ENCODE results near the gene DHRS7C.

DNA sequence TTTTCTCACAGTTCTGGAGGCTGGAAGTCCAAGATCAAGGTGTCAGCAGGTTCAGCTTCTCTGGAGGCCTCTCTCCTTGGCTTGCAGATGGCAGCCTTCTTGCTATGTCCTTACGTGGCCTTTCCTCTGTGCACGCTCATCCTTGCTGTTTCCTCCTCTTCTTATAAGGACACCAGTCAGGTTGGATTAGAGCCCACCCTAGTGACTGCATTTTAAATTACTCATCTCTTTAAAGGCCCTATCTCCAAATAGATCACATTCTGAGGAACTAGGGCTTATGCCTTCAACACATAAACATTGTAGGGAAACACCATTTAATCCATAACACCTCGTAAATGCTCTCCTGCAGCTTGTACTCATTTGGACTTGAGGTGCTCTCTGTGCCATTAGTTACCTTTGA lies 36.3 kb downstream of the DHRS7C start:
- TF ChIP-seq POLR2A (IDR thresholded peaks at IDR 0.05) = no peak
- TF ChIP-seq, protein P1, sequence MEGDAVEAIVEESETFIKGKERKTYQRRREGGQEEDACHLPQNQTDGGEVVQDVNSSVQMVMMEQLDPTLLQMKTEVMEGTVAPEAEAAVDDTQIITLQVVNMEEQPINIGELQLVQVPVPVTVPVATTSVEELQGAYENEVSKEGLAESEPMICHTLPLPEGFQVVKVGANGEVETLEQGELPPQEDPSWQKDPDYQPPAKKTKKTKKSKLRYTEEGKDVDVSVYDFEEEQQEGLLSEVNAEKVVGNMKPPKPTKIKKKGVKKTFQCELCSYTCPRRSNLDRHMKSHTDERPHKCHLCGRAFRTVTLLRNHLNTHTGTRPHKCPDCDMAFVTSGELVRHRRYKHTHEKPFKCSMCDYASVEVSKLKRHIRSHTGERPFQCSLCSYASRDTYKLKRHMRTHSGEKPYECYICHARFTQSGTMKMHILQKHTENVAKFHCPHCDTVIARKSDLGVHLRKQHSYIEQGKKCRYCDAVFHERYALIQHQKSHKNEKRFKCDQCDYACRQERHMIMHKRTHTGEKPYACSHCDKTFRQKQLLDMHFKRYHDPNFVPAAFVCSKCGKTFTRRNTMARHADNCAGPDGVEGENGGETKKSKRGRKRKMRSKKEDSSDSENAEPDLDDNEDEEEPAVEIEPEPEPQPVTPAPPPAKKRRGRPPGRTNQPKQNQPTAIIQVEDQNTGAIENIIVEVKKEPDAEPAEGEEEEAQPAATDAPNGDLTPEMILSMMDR (IDR thresholded peaks at IDR 0.05) = no peak
- TF ChIP-seq POLR2AphosphoS5 (IDR thresholded peaks at IDR 0.05) = no peak

Measured in stomach (tissue), 4 donors.